NCI-H226 (cell line): ENCODE results near the gene CYP19A1.

Source experiments
- DNase-seq: peaks from one replicate; pipeline ENCODE4 v3.0.0-alpha.2; 2015

The CYP19A1 gene

DNA sequence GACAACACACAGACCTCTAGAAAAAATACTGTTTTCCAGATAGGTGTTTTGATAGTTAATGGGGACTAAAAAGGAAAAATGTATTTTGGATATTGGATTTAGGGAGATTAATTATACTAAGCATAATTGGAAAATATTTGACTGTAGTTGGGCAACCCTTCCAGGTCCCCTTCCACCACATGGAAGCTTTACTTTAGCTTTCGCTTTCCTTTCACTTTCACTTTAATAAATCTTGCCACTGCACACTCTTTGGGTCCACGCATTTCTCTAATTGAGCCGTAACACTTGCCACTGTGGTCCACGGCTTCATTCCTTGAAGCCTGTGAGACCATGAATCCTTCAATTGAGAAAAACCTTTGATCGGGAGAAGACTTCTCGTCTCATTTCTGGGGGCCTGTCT is 18.6 kb upstream of the CYP19A1 start:
- DNase-seq = no peak

DNA sequence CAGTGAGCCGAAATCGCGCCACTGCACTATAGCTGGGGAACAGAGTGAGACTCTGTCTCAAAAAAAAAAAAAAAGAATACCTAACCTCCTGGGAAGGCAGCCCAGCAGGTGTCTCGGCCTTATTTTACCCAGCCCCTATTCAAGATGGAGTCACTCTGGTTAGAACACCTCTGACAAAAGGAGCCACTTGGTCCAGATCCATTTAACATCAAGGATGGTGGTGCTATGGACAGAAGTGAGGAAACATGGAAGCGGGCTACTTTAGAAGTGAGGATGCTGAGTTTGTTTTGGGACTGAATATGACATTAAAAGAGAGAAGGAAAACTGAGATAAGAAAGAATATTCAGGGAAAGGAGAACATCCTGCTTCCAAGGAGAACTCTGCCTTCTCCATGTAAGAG is 17.8 kb upstream of the CYP19A1 start:
- no peak for DNase-seq

DNA sequence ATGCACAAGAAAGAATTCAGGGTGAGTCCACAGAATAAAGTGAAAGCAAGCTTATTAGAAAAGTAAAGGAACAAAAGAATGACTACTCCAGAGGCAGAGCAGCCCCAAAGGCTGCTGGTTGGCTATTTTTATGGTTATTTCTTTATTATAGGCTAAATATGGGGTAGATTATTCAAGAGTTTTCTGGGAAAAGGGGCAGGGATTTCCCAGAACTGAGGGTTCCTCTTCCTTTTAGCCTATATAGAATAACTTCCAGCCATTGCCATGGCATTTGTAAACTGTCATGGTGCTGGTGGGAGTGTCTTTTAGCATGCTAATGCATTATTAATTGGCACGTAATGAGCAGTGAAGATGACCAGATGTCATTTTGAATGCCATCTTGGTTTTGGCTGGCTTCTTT is 16.7 kb upstream of the CYP19A1 start:
- no peak for DNase-seq

DNA sequence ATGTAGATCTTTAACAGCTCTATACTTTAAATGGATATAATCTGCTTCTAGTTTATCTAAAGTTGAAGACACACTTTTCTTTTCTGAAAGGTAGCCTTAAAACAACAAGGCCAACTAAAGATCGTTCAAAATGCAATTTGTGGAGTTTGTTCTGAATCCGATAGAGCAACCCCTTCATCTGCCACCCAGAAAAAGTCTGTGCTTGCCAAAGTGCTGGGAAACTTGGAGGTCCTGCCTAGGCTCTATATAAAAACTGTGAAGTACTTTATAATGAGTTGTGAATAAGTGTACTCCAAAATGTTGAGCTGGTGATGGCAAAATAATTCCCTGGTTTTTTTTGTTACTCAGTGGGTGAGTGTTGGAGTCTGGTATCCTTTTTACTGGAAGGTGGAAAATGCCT is 15.6 kb upstream of the CYP19A1 start:
- no peak for DNase-seq

DNA sequence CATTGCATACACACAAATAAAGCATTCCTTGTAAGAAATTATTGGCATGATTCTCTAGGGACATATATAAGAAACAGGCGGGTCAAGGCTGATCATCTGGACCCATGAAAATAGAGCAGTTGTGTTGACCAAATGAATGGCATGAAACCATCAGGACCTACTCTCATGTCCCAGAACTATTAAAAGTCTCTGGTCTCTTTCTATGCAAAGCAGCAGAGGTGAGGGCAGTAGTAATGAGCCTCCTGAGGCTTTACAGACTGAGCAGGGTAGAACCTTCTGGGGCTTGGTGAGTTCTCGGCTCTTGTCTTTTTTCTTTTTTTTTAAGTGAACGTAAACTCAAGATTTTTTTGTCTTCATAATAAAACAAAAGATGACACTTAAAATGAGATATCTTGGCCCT is 12.3 kb upstream of the CYP19A1 start:
- DNase-seq = no peak

DNA sequence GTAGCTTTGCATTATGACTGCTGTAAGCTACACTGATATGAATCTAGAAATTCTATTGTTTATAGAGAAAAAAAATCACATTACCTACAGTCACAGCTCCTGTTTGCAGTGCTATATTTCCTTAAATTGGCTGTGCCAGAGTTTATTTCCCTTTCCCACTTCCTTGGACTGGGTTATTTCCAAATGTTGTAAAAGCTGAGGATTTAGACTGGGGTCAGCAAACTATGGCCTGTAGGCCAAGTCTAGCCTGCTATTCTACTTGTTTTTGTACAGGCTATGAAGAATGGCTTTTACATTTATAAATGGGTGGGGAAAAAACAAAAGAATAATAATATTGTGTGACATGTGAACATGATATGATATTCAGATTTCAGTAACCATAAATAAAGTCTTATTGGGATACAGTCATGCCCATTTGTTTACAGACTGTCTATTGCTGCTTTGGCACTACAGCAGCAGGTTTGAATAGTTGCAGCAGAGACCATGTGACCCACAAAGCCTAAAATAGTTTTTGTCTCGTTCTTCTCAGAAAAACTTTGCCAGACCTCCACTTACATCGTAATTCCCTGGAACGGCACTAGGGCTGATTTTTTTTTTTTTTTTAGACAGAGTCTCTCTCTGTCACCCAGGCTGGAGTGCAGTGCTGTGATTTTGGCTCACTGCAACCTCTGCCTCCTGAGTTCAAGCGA is 10.9 kb upstream of the CYP19A1 start:
- DNase-seq = no peak

DNA sequence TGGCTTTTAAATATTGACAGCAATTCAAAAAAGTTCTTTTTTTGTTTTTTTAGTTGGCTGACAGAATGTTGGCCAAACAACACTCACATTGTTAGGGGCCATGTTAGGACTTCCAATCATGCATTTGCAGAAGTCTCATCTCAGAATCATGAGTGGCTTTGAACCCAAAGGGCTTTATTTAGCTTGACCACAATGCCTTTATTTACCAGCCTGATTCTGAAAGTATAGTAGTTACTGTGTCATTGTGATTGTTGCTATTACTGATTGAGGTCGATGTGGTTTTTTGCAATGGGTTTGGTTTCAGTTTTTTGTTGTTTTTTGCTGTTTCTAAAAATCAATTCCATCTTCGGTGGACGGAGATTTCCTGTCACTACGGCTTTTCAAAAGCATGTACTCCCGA is 10.3 kb upstream of the CYP19A1 start:
- no peak for DNase-seq

DNA sequence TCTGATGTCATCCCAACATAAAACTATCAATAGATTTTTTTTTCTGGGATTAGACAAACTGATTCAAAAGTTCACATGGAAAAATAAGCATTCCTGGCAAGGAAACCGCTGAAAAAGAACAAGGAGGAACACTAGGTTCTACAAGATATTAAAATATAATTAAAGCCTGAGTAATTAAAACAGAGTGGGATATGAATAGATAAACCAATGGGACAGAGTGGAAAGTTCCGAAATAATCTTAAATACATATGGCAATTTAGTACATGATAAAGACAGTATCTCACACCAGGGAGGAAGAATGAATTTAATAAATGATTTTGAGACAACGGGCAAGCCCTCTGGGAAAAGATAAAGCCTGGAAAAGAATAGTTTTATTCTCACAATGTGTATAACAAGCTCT is 7.7 kb upstream of the CYP19A1 start:
- no peak for DNase-seq

DNA sequence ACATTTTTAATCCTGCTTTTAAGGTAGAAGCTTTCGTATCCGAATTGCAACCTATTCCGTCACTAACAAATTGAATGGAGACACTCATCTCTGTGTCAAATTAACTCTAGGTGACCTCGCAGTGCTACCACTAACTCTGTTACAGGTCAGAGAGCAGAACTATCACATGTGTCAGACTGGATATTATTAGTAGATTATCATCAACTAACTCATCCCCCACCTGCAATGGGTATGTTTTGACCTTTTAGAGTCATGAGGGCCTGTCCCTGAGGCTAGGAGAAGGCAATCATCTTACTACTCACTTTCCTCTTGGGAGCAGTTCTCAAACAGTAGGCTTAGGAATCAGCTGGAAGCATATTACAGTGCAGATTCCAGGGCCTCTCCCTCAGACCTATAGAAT is 5.1 kb upstream of the CYP19A1 start:
- DNase-seq = no peak

DNA sequence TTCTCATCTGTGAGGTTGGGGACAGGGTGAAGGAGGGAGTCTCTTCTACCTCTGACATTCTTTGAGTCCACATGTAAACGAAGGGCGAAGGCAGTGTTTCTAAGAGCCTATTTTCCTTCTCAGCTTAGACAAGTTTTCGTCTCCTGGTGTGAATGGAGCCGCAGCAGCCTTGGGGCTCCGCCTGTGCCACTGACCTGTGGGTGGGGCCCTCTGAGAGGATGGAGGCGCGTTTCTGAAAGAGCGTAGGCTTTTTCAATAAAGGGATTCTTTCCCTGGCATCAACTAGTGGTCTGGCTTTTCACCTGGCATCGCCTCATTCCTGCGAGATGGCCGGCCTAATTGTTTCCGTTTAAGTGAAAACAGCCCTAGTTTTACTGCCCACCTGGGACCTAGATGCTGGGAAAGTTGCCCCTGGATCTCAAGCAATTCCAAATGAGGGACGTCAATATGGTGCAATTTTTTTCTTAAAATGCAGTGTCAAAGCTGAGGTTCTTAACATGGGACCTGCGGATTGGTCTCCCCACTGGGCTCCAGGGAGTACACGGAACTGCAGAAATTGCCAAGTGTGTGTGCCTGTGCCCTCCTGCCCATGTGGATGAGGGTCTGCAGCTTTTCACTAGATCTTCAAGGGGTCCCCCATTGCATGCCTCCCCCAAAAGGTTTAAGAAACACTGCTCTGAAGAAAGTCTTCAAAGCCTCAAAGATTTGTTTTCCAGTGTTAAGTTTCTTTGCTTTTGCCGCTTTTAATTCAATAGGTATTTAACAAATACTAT is 4.0 kb upstream of the CYP19A1 start:
- DNase-seq = no peak

DNA sequence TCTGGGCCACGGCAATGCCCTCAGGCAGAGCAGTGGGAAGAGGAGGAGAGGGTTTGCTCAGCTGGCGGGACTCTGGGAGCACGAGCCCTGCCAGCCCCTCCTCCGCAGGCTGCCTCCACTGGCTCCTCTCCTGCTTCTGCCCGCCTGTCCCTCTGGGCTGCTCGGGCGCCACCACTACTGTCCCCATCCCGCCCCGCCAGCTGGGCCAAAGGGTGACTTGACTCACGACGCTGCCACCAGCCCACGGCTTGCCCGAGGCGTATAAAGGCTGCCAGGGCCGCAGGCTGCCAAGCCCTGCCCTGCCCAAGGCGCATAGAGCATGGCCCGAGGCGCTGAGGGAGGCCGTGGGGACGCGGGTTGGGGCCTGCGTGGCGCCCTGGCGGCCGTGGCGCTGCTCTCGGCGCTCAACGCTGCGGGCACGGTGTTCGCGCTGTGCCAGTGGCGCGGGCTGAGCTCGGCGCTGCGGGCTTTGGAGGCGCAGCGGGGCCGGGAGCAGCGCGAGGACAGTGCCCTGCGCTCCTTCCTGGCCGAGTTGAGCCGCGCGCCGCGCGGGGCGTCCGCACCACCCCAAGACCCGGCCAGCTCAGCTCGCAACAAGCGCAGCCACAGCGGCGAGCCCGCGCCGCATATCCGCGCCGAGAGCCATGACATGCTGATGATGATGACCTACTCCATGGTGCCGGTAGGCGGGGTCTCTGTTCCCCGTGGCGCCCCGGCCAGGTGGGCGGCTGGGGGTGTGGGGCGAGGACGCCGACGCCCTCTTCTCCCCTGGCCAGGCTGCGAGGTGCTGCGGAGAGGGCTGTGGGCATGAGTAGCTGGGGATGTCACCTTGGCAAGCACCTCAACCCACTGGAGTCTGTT is 3.2 kb upstream of the CYP19A1 start, which contains the start of gene GLDN:
GLDN (plus strand) TSS at position 290 of the 861 bp plus-strand sequence; CDS start at position 320, 30 bp downstream.
- no peak for DNase-seq

DNA sequence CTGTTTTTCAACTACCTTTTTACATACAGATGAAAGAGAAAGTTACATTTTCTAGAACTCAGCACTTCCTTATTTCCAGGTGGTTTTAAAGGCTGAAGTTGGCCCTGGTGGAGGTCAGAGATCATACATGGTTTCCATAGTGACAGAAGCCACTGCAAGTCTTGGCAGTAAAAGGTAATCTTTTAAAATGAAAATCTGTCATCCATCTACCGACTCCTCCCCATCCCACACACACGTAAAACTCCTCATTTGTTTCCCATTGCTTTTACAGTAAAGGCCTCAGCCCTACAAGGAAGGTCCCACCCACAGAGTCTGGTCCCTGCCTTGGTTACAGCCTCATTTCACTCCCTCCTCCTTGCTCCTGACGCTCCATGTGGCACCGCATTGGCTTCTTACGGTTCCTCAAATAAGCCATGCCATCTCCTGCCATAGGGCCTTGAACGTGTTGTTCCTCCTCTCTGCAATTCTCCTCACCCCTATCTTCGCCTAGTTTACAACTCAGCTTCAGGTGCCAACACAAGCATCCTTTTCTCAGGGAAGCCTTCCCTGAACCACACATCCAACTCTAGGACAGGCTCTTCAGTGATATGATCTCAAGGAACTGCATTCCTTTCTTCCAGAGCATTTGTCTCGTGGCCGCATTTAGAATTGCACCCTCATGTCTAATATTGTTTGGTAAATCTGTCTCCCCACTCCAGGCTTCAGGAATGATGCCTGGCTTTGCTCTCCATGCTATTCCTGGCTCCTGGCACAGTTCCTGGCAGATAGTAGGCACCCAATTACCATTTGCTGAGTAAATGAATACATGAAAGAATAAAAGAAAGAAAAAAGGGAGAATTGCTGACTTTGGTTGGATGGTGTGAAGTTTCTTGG is 2.6 kb downstream of the CYP19A1 start:
- DNase-seq = no peak

DNA sequence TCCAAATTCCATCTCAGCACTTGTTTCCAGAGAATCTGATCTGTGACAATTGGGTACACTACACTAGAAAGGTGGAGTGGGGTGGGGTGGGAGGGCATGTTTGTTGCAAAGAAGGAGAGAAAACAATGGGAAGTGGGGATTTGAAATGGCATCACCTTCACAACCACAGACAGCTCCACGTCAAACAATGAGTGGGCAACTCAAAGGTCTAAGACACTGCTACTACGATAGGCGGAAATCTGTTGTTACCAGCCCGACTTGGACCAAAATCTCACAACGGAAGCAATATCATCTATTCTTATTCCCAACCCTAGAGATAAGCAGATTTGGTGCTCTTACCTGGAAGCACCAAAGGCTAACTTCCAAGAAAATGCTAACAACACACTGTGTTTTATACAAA is 3.3 kb downstream of the CYP19A1 start:
- no peak for DNase-seq

DNA sequence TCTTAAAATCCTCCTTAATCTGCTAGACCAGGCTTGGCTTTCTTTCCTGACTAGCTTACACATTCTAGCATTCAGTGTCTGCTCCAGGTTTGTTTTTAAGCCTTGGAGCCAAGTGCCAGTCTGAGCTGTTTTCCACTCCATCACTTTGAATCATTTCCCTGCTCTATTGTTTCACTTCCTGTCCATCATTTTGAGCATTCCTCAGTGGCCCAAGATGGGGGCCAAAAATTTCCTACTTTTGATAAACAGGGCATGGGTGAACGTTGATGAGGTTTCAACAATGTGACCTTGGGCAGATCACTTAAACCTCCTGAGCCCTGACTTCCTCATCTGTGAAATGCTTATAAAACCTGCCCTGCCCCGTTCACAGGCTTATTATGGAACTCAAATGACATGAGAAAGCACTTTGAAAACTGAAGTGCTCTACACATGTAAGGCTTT is 4.4 kb downstream of the CYP19A1 start:
- no peak for DNase-seq

DNA sequence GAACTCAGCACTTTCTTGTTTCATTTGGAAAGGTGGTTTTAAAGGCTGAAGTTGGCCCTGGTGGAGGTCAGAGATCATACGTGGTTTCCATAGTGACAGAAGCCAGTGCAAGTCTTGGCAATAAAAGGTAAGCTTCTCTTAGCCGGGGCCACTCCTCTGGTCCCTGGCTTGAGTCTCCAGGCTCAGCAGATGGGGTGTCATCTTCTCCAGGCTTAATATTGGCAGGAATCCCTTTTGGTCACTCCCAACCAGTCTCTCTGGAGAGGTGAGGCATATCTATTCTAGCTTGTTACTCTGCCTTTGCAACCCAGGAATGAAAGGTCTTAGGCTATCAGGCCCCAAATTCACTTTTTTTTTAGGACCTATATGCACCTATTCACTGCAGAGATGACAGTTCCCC is 4.8 kb downstream of the CYP19A1 start:
- no peak for DNase-seq

DNA sequence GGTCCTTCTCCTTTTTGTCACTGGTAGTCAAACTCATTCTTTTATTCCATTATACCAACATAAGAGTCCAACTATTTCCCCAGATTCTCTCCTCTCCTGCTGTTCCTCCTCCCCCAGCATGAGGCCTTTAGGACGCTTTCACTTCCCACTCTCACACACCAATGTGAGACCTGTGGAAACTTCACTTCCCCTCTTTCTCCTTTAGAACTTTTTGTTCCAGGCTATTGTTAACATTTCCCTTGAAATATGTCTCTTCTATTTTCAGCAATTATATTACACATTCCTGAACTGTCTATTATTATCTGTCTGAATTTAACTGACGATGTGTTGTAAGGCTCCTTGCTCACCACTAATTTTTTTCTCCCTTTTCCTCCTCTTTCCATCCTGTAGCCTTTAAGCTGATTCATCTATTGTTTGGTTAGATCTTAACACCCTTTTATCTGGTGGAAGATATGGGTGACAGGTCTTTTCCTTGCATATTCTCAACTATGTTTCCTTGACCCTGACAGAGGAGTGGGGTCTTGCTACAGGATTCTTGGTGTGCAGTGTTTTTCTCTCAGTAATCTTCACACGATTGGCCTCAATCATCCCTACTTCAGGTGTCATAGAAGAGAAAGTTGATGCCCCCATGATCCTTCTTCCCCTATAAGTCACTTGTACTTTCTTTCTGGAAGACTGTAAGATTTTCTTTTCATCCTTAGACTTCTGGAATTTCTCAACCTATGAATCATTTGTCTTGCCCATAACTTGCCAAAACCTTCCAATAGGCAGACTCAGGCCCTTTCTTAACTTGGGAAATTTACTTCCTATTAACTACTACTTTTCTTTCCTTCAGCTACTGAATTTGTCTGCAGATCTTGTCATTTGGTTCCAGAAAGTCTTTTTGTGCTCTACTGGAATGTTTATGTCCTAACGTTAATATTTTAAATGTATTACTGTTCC is 5.9 kb downstream of the CYP19A1 start:
- DNase-seq = peak; percentile 80

DNA sequence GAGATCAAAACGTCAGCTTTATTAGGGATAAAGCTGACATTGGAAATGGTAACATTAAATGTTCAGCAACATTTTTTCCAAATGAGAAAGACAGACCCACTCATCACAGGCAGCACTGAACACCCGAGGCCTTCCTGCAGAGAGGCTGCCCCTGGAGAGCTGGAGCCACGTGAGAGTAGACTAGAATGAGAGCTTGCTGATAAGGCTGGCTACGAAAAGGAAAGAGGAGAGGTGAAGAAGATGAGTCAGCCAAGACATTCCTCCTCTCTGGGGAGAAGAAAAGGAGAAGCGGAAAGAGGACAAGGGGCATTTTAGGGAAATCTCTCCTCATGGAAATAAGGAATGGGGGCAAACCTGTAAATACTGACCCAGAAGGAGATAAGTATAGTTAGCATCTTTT is 7.3 kb downstream of the CYP19A1 start:
- peak; percentile 99 for DNase-seq

DNA sequence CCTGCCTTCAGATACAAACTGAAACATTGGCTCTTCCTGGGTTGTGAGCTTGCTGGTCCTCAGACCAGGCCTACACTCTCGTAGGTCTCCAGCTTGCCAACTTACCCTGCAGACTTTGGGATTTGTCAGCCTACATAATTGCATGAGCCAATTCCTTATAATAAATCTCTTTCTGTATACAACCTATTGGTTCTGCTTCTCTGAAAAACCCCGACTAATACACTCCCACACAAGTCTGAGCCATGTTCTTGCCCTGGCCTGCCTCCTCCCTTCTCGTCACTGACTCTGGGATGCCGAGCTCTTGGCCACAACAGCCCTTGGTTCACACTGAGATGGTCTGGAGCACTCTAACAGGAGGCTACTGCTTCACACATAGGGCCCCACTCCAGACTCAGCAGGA is 9.5 kb downstream of the CYP19A1 start:
- DNase-seq = no peak

DNA sequence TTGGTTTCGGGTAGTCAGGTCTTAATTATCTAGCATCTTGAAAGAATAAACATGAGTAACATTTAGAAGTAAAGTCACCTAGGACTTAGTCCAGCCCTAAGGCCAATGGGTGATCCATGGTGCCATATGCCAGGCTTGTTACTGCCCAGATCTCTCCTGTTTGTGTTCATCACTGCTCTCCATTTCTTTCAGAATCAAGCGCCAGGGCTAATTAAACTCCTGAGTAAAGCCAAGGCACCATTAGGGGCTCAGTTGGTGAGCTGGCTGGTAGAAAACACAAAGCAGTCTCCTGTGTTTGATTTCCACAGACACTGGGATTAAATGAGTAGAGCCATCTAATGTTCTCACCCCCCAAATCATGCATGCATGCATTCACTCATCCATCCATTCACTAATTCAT is 11.3 kb downstream of the CYP19A1 start:
- no peak for DNase-seq

DNA sequence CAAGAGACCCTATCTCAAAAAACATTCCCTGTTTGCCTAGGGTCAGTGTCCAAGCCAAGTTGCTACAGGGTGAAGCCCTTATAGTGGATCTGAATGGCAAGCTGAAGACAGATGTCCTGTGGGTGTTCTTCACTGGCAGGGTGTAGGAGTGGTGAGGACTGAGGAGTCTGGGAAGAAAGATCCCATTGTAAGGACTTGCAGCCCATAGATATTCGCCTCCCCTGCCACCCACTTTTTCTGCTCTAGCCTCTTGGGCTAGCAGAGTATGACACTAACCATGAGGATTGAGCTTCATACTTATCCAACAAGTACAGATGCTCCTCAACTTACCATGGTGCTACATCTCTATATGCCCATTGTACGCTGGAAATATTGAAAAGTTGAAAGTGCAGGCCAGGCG is 13.2 kb downstream of the CYP19A1 start:
- no peak for DNase-seq

DNA sequence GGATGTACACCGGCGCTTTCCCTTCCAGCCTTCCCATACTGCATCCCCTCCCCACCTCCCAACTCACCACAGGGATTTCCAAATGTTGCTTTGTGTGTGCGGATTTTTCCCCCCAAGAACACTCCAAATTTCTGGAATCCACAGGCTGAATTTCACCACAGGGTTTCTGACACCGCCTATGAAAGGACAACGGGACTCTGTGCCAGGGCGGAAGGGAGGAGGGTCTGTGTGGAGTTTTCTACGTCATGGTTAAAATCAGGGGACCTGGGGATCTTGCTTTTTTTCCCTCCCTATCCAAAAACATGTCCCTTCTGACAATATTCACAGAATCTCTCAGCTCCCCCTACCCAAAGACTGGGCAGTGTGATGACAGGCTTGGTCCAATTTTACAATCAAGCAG is 14.6 kb downstream of the CYP19A1 start:
- no peak for DNase-seq
